Activated CD4-positive, alpha-beta T cell treated with anti-CD3 and anti-CD28 coated beads, Interleukin-2, amount 50 U/mL, for 16 hours (primary cell): ENCODE data around the gene SECTM1.
"Not testable (repeated sequence)": the region's sequence is repeated elsewhere in the genome, so short reads cannot be mapped to it uniquely, and the experiment has no call there.

ENCODE experiments used
- DNase-seq: peaks from one replicate; pipeline ENCODE4 v3.0.0-alpha.2; 2020

Gene SECTM1

DNA sequence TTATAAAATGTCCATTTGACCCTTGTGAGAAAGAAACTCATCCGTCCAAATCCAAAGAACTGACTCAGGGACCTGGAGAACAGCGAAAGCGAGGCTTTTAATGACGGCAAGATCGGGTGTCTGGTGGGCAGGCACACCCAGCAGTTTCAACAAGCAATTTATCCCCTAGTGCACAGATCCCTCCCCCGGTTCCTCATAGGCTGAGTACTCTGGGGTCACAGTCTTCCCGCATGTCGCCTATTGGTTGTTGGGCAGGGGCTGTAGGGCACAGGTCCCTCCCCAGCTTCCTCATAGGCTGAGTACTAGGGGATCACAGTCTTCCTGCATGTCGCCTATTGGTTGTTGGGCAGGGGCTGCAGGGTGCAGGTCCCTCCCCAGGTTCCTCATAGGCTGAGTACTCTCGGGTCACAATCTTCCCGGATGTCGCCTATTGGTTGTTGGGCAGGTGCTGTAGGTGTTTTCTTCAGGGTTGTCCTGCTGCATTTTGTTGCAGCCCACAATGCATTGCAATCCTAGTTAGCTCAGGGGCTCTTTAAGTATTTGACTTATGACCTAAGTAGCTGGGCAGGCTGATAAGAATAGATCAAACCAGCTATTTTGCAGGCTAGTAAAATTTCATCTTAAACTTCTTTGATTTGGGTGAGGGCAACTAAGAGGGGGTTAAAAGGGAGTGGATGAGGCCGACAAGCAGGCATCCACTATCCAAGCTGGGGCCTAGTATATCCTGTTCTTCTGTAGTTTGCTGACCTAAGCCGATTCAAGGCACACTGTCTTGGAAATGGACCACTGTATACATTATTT lies 34.4 kb upstream of the SECTM1 start:
- DNase-seq = no peak

DNA sequence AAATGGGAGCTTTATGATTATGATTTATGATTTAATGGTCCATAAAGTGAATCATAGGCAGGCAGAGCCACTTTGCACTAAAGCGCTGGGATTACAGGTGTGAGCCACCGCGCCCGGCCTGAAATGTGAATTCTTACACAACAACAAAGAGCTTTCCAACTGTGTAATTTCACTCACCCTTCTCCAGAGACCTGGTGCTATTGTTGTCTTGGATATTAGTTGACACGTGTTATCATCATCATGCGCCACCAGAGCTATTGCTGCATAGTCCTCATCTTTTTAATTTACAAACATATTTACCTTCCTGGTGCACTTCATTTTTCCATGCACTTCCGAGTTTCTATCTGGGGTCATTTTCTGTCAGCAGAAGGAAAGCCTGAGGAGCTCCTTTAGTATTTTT lies 33.2 kb upstream of the SECTM1 start:
- no peak for DNase-seq

DNA sequence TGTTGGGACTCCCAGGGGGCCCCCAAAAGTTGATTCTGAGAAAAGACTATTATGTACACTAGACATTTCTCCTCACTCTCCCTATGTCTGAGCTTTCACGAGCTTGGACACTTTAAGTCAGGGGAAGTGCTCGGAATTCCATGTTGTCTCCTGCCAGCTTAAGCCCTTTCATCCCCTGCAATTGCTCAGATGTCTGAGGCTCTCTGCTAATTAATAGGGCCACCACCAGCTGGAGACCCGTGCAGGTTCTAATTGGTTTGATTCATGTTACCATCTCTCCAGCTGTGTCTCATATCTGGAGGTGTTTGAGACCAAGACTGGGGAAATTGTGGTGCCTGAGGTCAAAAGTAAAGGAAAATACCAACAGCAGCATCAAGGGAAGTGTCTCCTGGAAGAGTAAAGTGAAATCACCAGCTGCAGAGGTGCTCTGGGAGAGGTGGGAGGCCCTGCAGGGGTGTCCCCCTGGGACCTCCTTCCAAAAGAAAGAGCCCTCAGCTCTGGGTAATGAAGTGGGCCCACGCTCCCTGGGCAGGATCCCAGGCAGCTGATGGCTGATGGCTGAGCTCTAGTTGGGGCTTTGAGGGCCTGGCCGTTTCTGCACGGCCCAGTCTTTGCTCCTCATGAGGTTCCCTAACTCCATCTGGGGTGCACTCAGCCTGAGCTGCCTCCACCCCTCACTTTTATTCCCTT lies 32.2 kb upstream of the SECTM1 start:
- DNase-seq = no peak

DNA sequence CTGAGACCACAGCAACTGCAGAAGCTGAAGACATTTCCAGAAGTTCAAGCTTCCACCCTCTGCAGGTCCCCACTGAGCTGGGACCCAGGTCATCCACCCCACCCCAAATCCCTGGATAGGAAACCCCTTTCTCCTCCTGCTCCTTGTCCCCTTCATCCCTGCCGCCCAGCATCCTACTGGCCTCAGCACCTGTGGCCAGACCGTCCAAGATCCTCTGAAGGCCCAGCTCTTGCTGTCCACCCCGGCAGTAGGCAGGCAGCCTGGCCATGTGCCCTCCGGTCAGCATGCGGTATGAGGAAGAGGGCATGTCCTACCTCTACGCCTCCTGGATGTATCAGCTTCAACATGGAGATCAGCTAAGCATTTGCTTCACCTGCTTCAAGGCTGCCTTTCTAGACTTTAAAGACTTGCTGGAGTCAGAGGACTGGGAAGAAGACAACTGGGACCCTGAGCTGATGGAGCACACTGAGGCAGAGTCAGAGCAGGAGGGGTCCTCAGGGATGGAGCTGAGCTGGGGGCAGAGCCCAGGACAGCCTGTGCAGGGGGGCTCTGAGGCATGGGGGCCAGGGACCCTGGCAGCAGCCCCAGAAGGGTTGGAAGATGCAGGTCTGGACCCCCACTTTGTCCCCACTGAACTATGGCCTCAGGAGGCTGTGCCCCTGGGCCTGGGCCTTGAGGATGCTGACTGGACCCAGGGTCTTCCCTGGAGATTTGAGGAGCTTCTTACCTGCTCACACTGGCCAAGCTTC lies 28.5 kb upstream of the SECTM1 start:
- DNase-seq = no peak

DNA sequence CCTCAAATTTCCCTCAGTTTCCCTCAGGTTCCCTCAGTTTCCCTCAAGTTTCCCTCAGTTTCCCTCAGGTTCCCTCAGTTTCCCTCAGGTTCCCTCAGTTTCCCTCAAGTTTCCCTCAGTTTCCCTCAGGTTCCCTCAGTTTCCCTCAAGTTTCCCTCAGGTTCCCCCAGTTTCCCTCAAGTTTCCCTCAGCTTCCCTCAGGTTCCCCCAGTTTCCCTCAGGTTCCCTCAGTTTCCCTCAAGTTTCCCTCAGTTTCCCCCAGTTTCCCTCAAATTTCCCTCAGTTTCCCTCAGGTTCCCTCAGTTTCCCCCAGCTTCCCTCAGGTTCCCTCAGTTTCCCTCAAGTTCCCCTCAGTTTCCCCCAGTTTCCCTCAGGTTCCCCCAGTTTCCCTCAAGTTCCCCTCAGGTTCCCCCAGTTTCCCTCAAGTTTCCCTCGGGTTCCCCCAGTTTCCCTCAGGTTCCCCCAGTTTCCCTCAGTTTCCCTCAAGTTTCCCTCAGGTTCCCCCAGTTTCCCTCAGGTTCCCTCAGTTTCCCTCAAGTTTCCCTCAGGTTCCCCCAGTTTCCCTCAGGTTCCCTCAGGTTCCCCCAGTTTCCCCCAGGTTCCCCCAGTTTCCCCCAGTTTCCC lies 26.0 kb upstream of the SECTM1 start:
- DNase-seq = not testable (repeated sequence)

DNA sequence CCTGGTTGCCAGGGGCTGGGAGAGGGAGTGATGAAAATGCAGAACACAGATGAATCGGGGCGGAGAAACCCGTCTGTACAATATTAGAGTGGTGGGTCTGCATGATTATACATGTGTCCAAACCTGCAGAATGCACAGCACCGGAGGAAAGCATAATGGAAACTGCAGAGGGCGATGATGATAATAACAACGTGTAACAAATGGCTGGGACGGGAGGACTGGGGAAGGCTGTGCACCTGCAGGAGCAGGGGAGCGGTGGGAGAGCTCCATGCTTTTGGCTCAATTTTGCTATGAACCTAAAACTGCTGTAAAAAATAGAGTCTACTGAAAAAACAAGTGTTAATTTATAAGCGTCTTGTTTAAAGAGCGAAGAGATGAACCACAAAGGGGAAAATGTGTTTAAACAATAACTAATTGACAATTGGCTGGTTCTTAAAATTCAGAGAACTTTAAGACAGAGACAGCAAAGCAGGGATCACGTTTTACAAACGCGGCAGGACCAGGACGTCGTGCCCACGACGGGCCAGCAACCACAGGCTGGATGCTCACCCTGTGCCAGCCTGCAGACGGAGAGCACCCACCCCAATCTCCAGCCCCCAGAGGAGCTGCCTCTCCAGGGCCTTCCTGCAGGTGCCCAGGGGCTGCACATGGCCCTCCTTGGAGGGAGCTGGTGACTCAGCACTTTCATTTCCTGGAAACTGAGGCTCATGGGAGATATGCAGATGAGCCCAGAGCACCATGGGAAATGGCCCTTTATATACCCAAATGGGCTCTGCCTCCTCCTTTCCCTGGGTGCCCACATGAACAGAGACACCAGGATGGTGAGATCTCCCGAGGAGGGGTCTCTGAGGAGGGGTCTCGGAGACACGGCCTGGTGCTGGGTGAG lies 25.1 kb upstream of the SECTM1 start, which contains the start of gene TEX19:
TSS of gene TEX19 (plus strand) at position 783 of the 886 bp plus-strand sequence. CDS start 2,904 bp downstream, outside the sequence.
- DNase-seq = peak; percentile 32

DNA sequence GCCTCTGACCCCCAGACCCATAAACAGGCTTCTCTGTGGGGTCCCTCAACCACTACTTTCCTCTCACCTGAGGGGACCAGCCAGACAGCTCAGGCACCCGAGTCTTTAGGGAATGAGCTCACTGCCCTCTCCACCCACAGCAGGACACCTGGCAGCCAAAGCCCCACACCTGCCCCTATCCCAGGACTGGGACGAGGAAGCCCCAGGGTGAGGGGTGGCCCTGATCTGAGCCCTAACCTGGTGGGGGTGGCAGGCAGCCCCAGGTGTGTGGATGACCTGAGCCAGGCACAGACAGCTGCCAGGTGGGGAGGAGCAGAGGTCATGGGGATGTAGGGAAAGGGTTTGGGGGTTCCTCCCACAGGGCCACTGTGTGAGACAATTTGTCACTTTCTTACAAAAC lies 23.8 kb upstream of the SECTM1 start:
- DNase-seq = no peak

DNA sequence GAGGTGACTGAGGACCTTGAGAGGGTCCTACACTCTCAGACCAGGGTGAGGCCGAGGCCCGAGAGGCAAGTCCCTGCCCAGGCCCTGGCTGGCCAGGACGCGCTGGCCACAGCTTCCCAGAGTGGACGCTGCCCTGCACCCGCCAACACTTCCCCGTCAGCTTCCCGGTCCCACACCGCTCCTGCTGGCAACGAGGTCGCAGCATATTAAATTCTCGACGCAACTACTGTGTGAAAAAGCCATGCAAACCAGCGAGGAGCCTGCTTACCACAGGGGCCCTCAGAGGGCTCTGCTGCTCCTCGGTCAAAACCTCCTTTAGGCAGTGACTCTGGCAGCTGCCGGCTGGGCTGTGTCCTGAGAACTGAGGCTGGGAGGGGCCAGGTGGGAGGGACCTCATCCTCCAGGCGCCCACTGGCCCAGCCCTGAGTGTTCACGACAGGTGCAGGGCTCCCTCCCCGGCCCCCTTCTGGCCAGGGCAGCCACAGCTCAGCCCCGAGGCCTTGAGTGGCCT lies 23.3 kb upstream of the SECTM1 start:
- no peak for DNase-seq

DNA sequence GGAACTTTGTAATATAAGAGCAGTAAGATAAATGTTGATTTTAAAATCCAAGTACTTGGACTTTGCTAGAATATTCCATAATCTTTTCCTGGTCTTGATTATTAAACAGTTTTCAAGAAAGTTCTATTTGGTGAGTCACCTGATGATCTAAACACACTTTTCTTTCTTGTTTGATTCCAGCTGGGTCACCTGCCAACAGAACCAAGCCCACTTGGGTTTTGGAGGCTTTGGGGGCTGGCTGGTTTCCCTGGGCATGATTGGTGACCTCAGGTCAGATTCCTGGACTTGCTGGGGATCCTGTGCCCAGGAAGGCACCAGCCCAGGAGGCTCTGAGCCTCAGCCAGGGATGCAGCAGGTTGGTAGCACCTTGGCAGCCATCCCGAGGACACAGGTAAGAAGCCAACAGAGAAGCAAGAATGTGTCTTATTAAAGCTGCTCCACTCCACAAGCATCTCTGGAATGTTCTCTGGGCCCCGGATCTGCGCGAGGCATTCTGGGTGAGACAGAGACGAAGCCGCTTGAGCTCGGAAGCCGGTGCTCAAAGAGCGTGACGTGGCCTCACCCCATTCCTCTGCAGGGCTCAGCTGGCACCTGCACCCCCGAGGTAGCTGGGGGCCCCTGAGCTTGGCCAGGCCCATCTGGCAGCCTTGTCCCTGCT lies 22.3 kb upstream of the SECTM1 start:
- no peak for DNase-seq

DNA sequence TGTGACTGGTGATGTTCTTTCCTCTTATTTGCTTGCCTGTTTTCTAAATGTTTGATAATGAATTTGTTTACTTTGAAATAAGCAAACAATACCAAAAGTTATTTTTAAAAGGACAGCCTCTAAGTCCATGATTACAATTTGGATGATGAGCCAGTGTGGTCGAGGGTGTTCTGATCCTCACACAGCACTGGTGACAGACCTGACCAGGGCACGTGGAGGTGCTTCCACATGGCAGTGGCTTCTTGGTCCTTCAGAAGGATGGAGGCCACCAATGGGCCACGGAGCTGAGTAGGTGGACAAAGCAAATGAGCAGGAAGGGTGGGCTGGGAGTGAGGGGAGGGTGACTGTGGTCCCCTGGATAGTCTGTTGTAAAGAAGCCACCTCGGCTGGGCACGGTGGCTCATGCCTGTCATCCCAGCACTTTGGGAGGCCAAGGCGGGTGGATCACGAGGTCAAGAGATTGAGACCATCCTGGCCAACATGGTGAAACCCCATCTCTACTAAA lies 21.3 kb upstream of the SECTM1 start:
- no peak for DNase-seq

DNA sequence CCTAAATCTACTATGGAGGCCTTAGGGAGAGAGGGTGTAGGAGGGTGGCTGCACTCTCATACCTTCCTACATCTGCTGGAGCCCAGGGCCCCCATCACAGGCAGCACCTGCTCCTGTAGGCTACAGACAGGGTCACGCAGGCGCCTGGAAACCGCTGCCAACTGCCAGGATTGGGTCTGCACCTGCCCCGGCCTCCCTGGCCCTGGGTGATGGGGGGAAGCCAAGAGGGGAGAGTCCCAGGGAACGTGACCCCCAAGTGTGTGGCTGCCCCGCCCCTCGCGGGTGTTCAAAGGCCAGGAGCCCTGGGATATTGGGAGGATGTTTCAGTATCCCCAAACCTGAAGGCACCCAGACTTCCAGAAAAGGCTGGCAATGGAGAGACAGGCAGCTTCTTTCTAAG lies 19.9 kb upstream of the SECTM1 start:
- DNase-seq = no peak

DNA sequence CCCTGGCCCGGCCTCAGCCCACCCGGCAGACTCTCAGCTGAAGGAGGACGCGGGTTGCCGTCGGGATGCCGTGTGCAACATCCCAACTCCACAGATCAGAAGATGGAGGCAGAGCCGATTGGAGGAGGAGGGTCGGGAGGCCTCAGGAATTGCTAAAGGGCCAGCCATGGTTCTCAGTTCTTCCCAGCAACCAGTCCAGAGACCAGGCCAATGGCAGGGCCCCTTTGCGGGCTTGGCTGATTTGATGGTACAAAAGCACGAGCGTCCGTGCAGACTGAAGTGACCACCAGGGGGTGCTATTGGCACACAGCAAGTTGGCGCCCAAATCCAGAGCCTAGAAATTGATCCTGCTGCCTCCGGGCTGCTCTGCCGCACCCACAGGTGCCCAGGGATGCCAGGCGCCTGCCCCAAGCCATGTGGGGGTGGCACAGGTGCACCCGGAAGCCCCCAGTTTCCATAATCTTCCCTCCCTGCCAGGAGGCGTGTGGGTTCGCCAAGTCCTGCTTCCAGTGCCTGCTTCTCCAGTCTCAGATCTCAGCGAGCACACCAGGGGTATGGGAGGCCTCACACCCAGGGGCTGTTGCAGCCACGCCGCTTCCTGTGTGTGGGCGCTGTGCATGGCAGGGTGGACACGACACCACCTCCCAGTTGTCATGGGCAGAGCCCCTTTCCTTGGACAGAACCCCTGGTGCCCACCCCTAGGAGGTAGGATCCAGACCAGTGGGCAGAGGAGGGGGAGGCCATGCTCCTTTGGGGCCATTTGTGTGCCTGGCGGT lies 18.3 kb upstream of the SECTM1 start:
- DNase-seq = peak; percentile 86

DNA sequence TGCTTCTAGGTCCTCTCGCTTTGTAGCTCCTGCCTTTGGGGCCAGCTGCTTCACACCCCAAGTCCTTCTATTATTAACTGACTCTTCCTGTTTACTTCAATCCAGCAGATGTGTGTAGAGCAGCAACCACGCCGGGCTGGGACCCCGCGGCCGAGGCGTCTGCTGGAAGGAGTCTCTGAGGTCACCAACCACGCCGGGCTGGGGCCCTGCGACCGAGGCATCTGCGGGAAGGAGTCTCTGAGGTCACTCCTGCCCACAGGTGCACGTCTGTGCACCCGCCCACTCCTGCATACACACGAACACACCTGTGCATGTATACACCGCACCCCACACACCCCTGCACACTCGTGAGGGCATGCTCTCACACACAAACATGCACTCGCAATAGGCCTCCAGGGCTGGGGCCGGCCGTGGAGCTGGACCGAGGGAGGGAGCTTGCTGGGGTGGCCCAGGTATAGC lies 17.7 kb upstream of the SECTM1 start:
- no peak for DNase-seq

DNA sequence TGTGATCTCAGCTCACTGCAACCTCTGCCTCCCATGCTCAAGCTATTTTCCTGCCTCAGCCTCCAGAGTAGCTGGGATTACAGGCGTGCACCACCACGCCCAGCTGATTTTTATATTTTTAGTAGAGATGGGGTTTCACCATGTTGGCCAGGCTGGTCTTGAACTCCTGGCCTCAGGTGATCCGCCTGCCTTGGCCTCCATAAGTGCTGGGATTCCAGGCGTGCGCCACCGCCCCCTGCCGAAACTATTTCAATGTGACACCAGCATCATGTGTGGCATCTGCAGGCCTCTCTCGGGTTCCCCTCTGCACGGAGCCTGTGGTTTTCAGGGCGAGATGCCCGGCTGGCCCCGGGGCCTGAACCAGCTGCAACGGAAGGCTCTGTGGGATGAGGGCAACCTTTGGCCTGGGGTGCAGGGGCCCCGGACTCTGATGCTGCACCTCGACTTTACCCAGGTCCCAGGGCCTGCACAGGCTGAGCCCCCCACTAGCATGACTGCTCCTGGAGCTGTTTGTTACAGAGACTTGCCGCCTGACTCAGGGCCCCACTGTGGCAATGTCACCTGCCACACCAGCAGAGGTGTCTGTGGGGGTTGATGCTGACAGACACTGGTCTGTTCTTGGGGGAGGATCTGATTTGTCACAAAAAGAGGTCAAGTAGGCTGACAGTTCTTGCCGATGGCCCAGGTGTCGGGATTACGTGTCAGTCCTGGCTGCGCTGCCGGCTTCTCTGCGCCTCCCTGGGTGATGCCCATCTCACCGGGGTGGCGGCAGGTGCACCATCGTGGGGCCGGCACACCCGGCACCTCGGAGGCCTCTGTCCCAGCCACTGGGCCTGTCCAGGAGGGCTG lies 16.8 kb upstream of the SECTM1 start:
- peak; percentile 51 for DNase-seq

DNA sequence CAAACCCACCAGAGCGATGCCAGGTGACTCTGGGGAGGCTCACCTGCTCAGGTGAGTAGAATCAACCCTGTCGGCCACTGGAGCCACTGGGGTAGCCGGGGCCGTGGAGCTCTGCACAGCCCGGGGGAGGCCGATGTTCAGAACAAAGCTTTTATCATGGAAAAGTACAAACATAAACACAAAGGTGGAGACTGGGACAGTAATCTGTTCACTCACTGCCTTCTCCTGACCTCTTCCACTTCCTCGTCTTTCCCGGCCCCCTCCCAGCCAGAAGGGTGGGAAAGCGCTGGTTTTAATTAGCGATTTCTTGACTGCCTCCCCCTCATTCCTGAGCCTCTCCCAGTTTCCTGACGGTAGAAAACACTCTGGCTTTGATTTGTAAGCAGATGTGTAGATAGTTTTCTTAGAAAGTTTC lies 15.7 kb upstream of the SECTM1 start:
- no peak for DNase-seq

DNA sequence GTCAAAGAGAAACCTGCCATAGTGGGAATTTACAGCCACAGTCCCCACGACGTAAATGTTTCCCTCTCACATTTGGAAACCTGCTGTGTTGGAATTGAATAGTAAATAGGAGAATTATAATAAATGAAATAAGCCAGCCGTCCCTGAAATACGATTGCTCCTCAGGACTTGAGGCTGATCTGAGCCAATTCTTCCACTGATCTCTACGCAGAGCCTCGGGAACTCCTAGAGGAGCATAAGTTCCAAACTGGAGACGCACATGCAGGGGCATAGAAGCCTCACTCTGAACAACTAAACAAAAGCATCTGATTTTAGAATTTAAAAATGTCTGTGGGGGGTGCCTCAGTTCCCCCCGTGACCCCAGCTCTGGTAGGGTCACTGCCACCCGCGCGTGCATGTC lies 15.3 kb upstream of the SECTM1 start:
- DNase-seq = no peak

DNA sequence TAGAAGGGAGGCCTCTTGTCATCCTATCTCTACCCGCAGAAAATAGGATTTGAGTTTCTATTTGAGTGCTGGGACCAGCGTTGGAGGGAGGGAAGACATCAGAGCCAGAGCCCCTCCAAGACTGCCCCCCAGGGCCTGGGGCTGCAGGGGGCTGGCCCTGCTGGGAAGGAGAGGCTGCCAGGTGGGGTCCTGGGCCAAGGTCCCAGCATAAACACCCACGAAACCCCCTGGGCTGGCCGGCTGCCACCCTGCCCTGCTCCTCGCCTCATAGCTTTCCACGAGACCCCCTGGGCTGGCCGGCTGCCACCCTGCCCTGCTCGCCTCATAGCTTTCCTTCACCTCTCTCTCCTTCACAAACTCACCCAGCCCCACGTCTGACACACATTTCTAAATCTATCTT lies 14.9 kb upstream of the SECTM1 start:
- DNase-seq = no peak

DNA sequence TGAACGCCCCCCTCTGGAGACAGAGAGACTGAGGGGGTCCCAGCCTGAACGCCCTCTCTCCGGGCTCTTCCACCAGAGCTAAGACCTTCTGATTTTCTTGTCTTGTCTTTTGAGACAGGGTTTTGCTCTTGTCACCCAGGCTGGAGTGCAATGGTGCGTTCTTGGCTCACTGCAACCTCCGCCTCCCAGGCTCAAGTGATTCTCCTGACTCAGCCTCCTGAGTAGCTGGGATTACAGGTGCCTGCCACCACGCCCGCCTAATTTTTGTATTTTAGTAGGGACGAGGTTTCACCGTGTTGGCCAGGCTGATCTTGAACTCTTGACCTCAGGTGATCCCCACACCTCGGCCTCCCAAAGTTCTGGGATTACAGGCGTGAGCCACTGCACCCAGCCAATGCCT lies 14.4 kb upstream of the SECTM1 start:
- not testable (repeated sequence) for DNase-seq
